Measurements from ENCODE around the gene EXOC4.

The EXOC4 gene

GRCh38 chr7:134084488-134085144 lies 831.7 kb downstream of the EXOC4 start:
- no peak for DNase-seq (ENCODE audit: low read depth)
- no peak for TF ChIP-seq CTCF (IDR thresholded peaks at IDR 0.05; ENCODE audit: insufficient read depth, low read depth, low read length, missing control alignments)
- H3K4me3 ChIP-seq (ENCODE audit: low read length): no peak overlapping the region

GRCh38 chr7:134085311-134085710 lies 832.4 kb downstream of the EXOC4 start:
- no peak for DNase-seq (ENCODE audit: low read depth)
- H3K4me3 ChIP-seq (ENCODE audit: low read length): no peak overlapping the region
- no peak for TF ChIP-seq CTCF (IDR thresholded peaks at IDR 0.05; ENCODE audit: insufficient read depth, low read depth, low read length, missing control alignments)

GRCh38 chr7:134086998-134087735 lies 834.3 kb downstream of the EXOC4 start:
- no peak for TF ChIP-seq CTCF (IDR thresholded peaks at IDR 0.05; ENCODE audit: insufficient read depth, low read depth, low read length, missing control alignments)
- H3K4me3 ChIP-seq (ENCODE audit: low read length): no peak overlapping the region
- DNase-seq (ENCODE audit: low read depth): no peak

- no peak overlapping the region for H3K4me3 ChIP-seq (ENCODE audit: low read length)
- DNase-seq (ENCODE audit: low read depth): no peak
- no peak for TF ChIP-seq CTCF (IDR thresholded peaks at IDR 0.05; ENCODE audit: insufficient read depth, low read depth, low read length, missing control alignments)
These were observed 835.3 kb downstream of the EXOC4 start for GRCh38 chr7:134088199-134088598.

GRCh38 chr7:134089446-134089845 lies 836.6 kb downstream of the EXOC4 start:
- TF ChIP-seq CTCF (IDR thresholded peaks at IDR 0.05; ENCODE audit: insufficient read depth, low read depth, low read length, missing control alignments): no peak
- H3K4me3 ChIP-seq (ENCODE audit: low read length): no peak overlapping the region
- no peak for DNase-seq (ENCODE audit: low read depth)

GRCh38 chr7:134098072-134098471 lies 845.2 kb downstream of the EXOC4 start:
- DNase-seq (ENCODE audit: low read depth): no peak
- no peak for TF ChIP-seq CTCF (IDR thresholded peaks at IDR 0.05; ENCODE audit: insufficient read depth, low read depth, low read length, missing control alignments)
- H3K4me3 ChIP-seq (ENCODE audit: low read length): no peak overlapping the region
